ENCODE data around the gene TREX2.

DNA sequence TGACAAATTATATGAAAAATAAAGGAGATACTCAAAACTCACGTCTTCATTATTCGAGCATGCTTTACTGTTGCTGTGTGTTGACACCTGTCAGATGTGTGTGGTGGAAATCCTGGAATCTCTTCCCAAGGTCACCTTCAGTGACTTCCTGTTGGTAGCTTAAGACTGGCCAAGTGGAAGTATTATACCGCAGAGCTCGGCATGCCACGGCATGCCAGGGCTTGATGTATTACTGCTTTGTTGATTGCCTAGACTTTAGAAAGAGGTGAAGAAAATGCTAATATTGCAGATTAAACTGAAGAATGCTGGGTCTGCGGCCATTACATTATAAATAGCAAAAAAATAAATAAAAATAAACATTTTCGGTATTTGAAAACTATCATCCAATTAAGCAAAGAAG, 4.6 kb downstream of the TREX2 start:
- TF ChIP-seq, protein P1, sequence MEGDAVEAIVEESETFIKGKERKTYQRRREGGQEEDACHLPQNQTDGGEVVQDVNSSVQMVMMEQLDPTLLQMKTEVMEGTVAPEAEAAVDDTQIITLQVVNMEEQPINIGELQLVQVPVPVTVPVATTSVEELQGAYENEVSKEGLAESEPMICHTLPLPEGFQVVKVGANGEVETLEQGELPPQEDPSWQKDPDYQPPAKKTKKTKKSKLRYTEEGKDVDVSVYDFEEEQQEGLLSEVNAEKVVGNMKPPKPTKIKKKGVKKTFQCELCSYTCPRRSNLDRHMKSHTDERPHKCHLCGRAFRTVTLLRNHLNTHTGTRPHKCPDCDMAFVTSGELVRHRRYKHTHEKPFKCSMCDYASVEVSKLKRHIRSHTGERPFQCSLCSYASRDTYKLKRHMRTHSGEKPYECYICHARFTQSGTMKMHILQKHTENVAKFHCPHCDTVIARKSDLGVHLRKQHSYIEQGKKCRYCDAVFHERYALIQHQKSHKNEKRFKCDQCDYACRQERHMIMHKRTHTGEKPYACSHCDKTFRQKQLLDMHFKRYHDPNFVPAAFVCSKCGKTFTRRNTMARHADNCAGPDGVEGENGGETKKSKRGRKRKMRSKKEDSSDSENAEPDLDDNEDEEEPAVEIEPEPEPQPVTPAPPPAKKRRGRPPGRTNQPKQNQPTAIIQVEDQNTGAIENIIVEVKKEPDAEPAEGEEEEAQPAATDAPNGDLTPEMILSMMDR (IDR thresholded peaks at IDR 0.05), result no peak
- no peak for TF ChIP-seq POLR2A (IDR thresholded peaks at IDR 0.05)
